Articular chondrocyte of knee joint (primary cell): ENCODE measurements around the gene OR2A2. TPM values are rescaled to one million over a fixed set of nuclear protein-coding genes. Genes with fewer than 3 reads are reported as not detected.

ENCODE experiments used
- small RNA-seq: library from RNA; depleted of rRNA; stranded (forward); fragments of <200 nt; gene quantifications from one replicate; pipeline ENCODE3, GENCODE V24; 2012
- total RNA-seq: library from RNA; depleted of rRNA; stranded (reverse); fragments of >200 nt; gene quantifications from 2 replicates; pipeline ENCODE4 v1.2.3, GENCODE V29; 2012

Gene OR2A2, protein sequence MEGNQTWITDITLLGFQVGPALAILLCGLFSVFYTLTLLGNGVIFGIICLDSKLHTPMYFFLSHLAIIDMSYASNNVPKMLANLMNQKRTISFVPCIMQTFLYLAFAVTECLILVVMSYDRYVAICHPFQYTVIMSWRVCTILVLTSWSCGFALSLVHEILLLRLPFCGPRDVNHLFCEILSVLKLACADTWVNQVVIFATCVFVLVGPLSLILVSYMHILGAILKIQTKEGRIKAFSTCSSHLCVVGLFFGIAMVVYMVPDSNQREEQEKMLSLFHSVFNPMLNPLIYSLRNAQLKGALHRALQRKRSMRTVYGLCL
- not detected in 2 replicates for total RNA-seq

DNA sequence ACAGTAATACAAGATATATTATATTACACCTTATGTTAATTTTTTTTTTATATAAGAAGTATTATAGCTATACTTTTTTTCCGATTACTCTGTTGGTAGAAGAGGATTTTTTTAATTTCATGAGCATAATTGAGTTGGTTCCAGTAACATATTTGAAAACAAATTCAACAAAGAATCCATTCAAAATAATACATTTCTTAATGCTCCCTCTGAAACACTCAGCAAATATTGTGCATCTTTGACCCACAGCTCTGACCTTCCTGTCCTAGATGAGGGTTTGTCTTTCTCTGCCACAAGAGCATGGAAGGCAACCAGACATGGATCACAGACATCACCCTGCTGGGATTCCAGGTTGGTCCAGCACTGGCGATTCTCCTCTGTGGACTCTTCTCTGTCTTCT lies at the start of gene OR2A2:
TSS of gene OR2A2 (plus strand) at position 301 of the 400 bp plus-strand sequence. CDS start at position 301, 0 bp downstream.

DNA sequence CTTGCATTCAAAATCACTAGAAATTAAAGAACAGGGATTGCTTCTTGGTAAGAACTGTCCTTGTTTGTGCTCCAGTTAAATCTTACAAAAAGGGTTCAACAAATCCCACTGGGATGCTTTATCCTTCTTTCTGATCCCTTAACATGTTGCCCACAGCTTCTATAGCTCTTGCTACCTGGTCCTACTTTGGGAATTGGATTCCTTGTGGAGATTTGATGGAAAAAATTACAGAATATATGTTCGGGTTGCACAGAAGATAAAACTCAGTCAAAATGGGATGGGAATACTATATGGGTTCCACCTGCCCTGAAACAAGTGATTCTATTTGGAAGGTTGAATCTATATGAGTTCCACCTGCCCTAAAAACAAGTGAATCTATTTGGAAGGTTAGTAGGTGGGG lies 39.9 kb upstream of the OR2A2 start, which contains the start of gene OR2A25:
TSS of gene OR2A25 (plus strand) at position 301 of the 400 bp plus-strand sequence. CDS start 4,409 bp downstream, outside the sequence.

DNA sequence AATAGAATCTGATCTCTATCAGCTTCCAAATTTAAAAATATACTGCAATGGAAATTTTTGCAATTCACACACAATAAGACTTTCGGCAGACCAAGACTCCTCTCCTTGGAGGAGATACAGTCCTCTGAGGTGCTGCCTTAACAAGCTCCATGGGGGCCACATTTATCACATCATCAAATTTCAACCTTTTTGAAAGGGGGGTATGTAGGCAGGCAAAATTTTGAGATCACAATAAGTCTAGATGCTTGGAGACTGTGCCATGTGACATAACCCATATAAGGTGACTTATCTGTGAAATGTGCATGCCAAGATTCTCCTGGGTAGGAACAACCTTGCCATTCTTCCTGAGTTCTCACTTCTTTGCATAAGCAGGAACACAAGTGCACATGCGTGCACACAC lies 23.4 kb upstream of the OR2A2 start, which contains the start of gene OR2A12:
TSS of gene OR2A12 (plus strand) at position 301 of the 400 bp plus-strand sequence. CDS start 8,830 bp downstream, outside the sequence.

DNA sequence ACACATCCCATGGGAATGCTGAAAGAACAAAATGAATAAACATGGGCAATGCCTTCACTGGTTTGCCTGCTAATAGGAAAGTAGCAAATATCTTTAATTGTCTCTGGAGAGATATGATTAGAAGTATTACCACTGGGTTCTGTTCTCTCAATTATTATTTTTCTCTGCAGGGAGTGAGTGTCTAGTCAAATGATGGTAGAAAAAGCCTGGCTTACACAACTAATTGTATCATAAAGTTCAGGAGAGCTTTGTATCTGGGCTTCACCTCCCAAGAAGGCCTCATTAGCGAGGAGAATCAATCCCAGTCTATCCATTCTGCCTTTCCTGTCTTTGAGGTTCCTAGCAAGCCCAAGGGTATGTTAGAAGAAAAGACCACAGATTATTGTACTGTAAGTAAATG lies 13.5 kb downstream of the OR2A2 start, which contains the start of gene OR2A14:
TSS of gene OR2A14 (plus strand) at position 301 of the 400 bp plus-strand sequence. CDS start 5,937 bp downstream, outside the sequence.

Small RNA genes within 50 kb of the gene (small RNA-seq; reads per million reads assigned to genes)
- not detected for gene OR2A41P

Other genes with a start within 250 kb of the OR2A2 start
- 71.9 and 81.0 TPM in 2 replicates for gene TCAF1, start 207.4 kb upstream of the OR2A2 start, total RNA-seq
- 0.11 TPM in 1 of 2 replicates, not detected in the other for gene OR2F2, start 174.3 kb upstream of the OR2A2 start, total RNA-seq
- not detected in 2 replicates for gene OR2F1, start 154.7 kb upstream of the OR2A2 start, total RNA-seq
- not detected in 2 replicates for gene OR6B1, start 109.3 kb upstream of the OR2A2 start, total RNA-seq
- gene OR2A5, start 60.6 kb upstream of the OR2A2 start, total RNA-seq = not detected in 2 replicates
- gene OR2A25, start 39.8 kb upstream of the OR2A2 start, total RNA-seq = not detected in 2 replicates
- under 0.01 TPM in 1 of 2 replicates, not detected in the other for gene OR2A12, start 23.3 kb upstream of the OR2A2 start, total RNA-seq
- not detected in 2 replicates for gene OR2A14, start 13.6 kb downstream of the OR2A2 start, total RNA-seq
- 1.0 and 2.7 TPM in 2 replicates for gene CTAGE4, start 73.9 kb downstream of the OR2A2 start, total RNA-seq
- gene ARHGEF35, start 86.2 kb downstream of the OR2A2 start, total RNA-seq = 5.3 and 7.1 TPM in 2 replicates
- gene OR2A42, start 130.0 kb downstream of the OR2A2 start, total RNA-seq = 0.22 and 0.26 TPM in 2 replicates
- gene OR2A7, start 155.2 kb downstream of the OR2A2 start, total RNA-seq = 1.9 and 2.6 TPM in 2 replicates
- gene CTAGE8, start 159.7 kb downstream of the OR2A2 start, total RNA-seq = 0.11 and 3.1 TPM in 2 replicates
- gene OR2A1, start 202.8 kb downstream of the OR2A2 start, total RNA-seq = 0.32 and 0.39 TPM in 2 replicates
- 5.6 and 8.2 TPM in 2 replicates for gene ARHGEF5, start 245.8 kb downstream of the OR2A2 start, total RNA-seq